Measurements from ENCODE around the gene CCER1. TPM values are rescaled to one million over a fixed set of nuclear protein-coding genes. Genes with fewer than 3 reads are reported as not detected.

Gene CCER1
- total RNA-seq, 4 donors from 2014 or later: not detected

- TF ChIP-seq CTCF (IDR thresholded peaks at IDR 0.05): no peak
- TF ChIP-seq POLR2A (IDR thresholded peaks at IDR 0.05): no peak
- WGBS, 2 donors: 43 to 58% methylated on average over 1 of the region's 1 CpG
Observed at GRCh38 chr12:90945070-90945649, 9.8 kb downstream of the CCER1 start.

GRCh38 chr12:90943255-90943654 lies 11.7 kb downstream of the CCER1 start:
- intact Hi-C loops (cut with DNase I; ENCODE audit: low total_unique reads): no loop called here
- H3K4me3 ChIP-seq (ENCODE audit: low read depth, poor library complexity, severe bottlenecking): no peak overlapping the region
- TF ChIP-seq POLR2A (IDR thresholded peaks at IDR 0.05): no peak
- TF ChIP-seq CTCF (IDR thresholded peaks at IDR 0.05): no peak
- 43 to 69% methylated on average over 1 of the region's 1 CpG for WGBS, 2 donors
- no peak for DNase-seq (ENCODE audit: low spot score in 2 of 2)

More at GRCh38 chr12:90945070-90945649, 9.8 kb downstream of the CCER1 start:
- DNase-seq (ENCODE audit: low spot score in 2 of 2): no peak
- intact Hi-C loops (cut with DNase I; ENCODE audit: low total_unique reads): no loop called here
- no peak overlapping the region for H3K4me3 ChIP-seq (ENCODE audit: low read depth, poor library complexity, severe bottlenecking)

- intact Hi-C loops (cut with DNase I; ENCODE audit: low total_unique reads): no loop called here
- H3K4me3 ChIP-seq (ENCODE audit: low read depth, poor library complexity, severe bottlenecking): no peak overlapping the region
- no peak for DNase-seq (ENCODE audit: low spot score in 2 of 2)
- WGBS, 2 donors: 33 to 34% methylated on average over 3 of the region's 3 CpGs
- TF ChIP-seq POLR2A (IDR thresholded peaks at IDR 0.05): no peak
- TF ChIP-seq CTCF (IDR thresholded peaks at IDR 0.05): no peak
Observed at GRCh38 chr12:90940872-90941499, 14.0 kb downstream of the CCER1 start.

- H3K4me3 ChIP-seq (ENCODE audit: low read depth, poor library complexity, severe bottlenecking): no peak overlapping the region
- intact Hi-C loops (cut with DNase I; ENCODE audit: low total_unique reads): no loop called here
- no peak for DNase-seq (ENCODE audit: low spot score in 2 of 2)
- no peak for TF ChIP-seq CTCF (IDR thresholded peaks at IDR 0.05)
- no peak for TF ChIP-seq POLR2A (IDR thresholded peaks at IDR 0.05)
- 72 to 79% methylated on average over 1 of the region's 1 CpG for WGBS, 2 donors
Observed at GRCh38 chr12:90939382-90939781, 15.6 kb downstream of the CCER1 start.

GRCh38 chr12:90938451-90938850 lies 16.5 kb downstream of the CCER1 start:
- TF ChIP-seq POLR2A (IDR thresholded peaks at IDR 0.05) (no peak), CTCF (IDR thresholded peaks at IDR 0.05) (no peak)
- DNase-seq (ENCODE audit: low spot score in 2 of 2): no peak
- WGBS, 2 donors: 59 to 62% methylated on average over 6 of the region's 6 CpGs
- H3K4me3 ChIP-seq (ENCODE audit: low read depth, poor library complexity, severe bottlenecking): no peak overlapping the region
- intact Hi-C loops (cut with DNase I; ENCODE audit: low total_unique reads): no loop called here

GRCh38 chr12:90937651-90938050 lies 17.3 kb downstream of the CCER1 start:
- intact Hi-C loops (cut with DNase I; ENCODE audit: low total_unique reads): no loop called here
- TF ChIP-seq POLR2A (IDR thresholded peaks at IDR 0.05) (no peak), CTCF (IDR thresholded peaks at IDR 0.05) (no peak)
- WGBS, 2 donors: 68 to 73% methylated on average over 2 of the region's 2 CpGs
- DNase-seq (ENCODE audit: low spot score in 2 of 2): no peak
- no peak overlapping the region for H3K4me3 ChIP-seq (ENCODE audit: low read depth, poor library complexity, severe bottlenecking)

Data from lower leg skin (tissue), 4 donors.